ENCODE data around the gene NPHP3.
A peak's percentile ranks its signal among the peaks of the same experiment; 100 is the strongest.

NPHP3 gene

GRCh38 chr3:132681421-132681820 is 40.8 kb downstream of the NPHP3 start:
- TF ChIP-seq CTCF (IDR thresholded peaks at IDR 0.05; ENCODE audit: unreplicated experiment in 3 of 3): no peak
- H3K27me3 Mint-ChIP-seq (ENCODE audit: low read depth): no peaks in the 10 kb centered on the region
- H3K9me3 Mint-ChIP-seq: no peaks in the 10 kb centered on the region
- H3K27ac Mint-ChIP-seq: no peak overlapping the region
- peaks cover 54% of the 10 kb centered on the region for H3K36me3 Mint-ChIP-seq (ENCODE audit: low read depth)
- no peak overlapping the region for H3K4me3 Mint-ChIP-seq
- H3K4me1 Mint-ChIP-seq: no peaks in the 10 kb centered on the region

GRCh38 chr3:132679911-132680310 is 42.3 kb downstream of the NPHP3 start:
- Mint-ChIP-seq H3K4me1 (no peaks in the 10 kb centered on the region), H3K9me3 (no peaks in the 10 kb centered on the region), H3K4me3 (no peak overlapping the region)

GRCh38 chr3:132675408-132675807 is 46.8 kb downstream of the NPHP3 start:
- H3K9me3 Mint-ChIP-seq: no peaks in the 10 kb centered on the region
- no peaks in the 10 kb centered on the region for H3K4me1 Mint-ChIP-seq
- H3K27ac Mint-ChIP-seq: no peak overlapping the region
- H3K27me3 Mint-ChIP-seq (ENCODE audit: low read depth): no peaks in the 10 kb centered on the region
- H3K4me3 Mint-ChIP-seq: no peak overlapping the region
- TF ChIP-seq CTCF (IDR thresholded peaks at IDR 0.05; ENCODE audit: unreplicated experiment in 3 of 3): no peak
- peaks cover 54% of the 10 kb centered on the region for H3K36me3 Mint-ChIP-seq (ENCODE audit: low read depth)

More at GRCh38 chr3:132679911-132680310, 42.3 kb downstream of the NPHP3 start:
- H3K27me3 Mint-ChIP-seq (ENCODE audit: low read depth): no peaks in the 10 kb centered on the region
- no peak for TF ChIP-seq CTCF (IDR thresholded peaks at IDR 0.05; ENCODE audit: unreplicated experiment in 3 of 3)
- H3K27ac Mint-ChIP-seq: peak overlapping the region in 1 of 3 experiments; percentile 6
- H3K36me3 Mint-ChIP-seq (ENCODE audit: low read depth): peaks cover 57% of the 10 kb centered on the region

- no peaks in the 10 kb centered on the region for H3K27me3 Mint-ChIP-seq (ENCODE audit: low read depth)
Observed at GRCh38 chr3:132669256-132669777, 52.9 kb downstream of the NPHP3 start.

GRCh38 chr3:132665230-132665745 is 56.9 kb downstream of the NPHP3 start:
- TF ChIP-seq CTCF (IDR thresholded peaks at IDR 0.05; ENCODE audit: unreplicated experiment in 3 of 3): no peak
- Mint-ChIP-seq H3K4me1 (peaks cover 22% of the 10 kb centered on the region), H3K36me3 (ENCODE audit: low read depth) (peaks cover 10% of the 10 kb centered on the region), H3K4me3 (no peak overlapping the region), H3K9me3 (no peaks in the 10 kb centered on the region), H3K27ac (no peak overlapping the region), H3K27me3 (ENCODE audit: low read depth) (no peaks in the 10 kb centered on the region)

More at GRCh38 chr3:132669256-132669777, 52.9 kb downstream of the NPHP3 start:
- no peaks in the 10 kb centered on the region for H3K4me1 Mint-ChIP-seq
- H3K36me3 Mint-ChIP-seq (ENCODE audit: low read depth): peaks cover 18% of the 10 kb centered on the region
- TF ChIP-seq CTCF (IDR thresholded peaks at IDR 0.05; ENCODE audit: unreplicated experiment in 3 of 3): no peak
- no peaks in the 10 kb centered on the region for H3K9me3 Mint-ChIP-seq
- H3K27ac Mint-ChIP-seq: no peak overlapping the region
- no peak overlapping the region for H3K4me3 Mint-ChIP-seq

GRCh38 chr3:132662212-132662611 is 60.0 kb downstream of the NPHP3 start:
- Mint-ChIP-seq H3K4me3 (peak overlapping the region; percentile 54 to 97 (median 78)), H3K9me3 (no peaks in the 10 kb centered on the region), H3K4me1 (peaks cover 36% of the 10 kb centered on the region), H3K27me3 (ENCODE audit: low read depth) (no peaks in the 10 kb centered on the region), H3K36me3 (ENCODE audit: low read depth) (peaks cover 3% of the 10 kb centered on the region), H3K27ac (peak overlapping the region in 1 of 3 experiments; percentile 7)
- TF ChIP-seq CTCF (IDR thresholded peaks at IDR 0.05; ENCODE audit: unreplicated experiment in 3 of 3): no peak
